ENCODE data around the gene DYRK1A. TPM values are rescaled to one million over a fixed set of nuclear protein-coding genes. Genes with fewer than 3 reads are reported as not detected.

The DYRK1A gene
- total RNA-seq, 2 experiments from 2014 or later = 58.4 to 65.1 TPM

DNA sequence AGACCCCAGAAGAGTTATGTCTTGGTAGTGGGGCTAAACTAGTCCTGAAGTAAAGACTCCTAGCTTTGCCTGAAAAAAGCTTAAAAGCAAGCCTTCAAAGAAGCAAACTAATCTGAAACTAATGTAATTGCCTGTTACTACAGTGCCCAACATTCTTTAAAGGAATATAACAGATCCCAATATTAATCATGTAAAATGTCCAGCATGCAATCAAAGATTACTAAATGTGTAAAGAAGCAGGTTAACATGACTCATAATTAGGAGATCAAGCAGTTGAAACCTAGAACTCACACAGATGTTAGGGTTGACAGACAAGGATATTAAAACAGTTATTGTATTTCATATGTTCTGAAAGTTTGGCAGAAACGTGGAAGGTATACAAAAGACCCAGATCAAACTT, 17.8 kb downstream of the DYRK1A start:
- Histone ChIP-seq H3K4me3 (ENCODE audit: low read depth, low read length, poor library complexity, severe bottlenecking) (no peak overlapping the region), H3K9me2 (ENCODE audit: insufficient read depth, low read length) (no peaks in the 10 kb centered on the region), H3K79me2 (ENCODE audit: insufficient read depth, low read depth, low read length) (peaks cover 100% of the 10 kb centered on the region), H2AFZ (ENCODE audit: low read length) (no peak overlapping the region), H4K20me1 (ENCODE audit: insufficient read depth, low read length) (peaks cover 80% of the 10 kb centered on the region), H3K27ac (ENCODE audit: low read depth, low read length, poor library complexity, severe bottlenecking) (no peak overlapping the region), H3K4me2 (ENCODE audit: low read length) (no peak overlapping the region), H3K4me1 (ENCODE audit: insufficient read depth, low read length, poor library complexity, severe bottlenecking) (peaks cover 26% of the 10 kb centered on the region), H3K36me3 (ENCODE audit: insufficient read depth, low read length) (peaks cover 29% of the 10 kb centered on the region), H3K9me3 (ENCODE audit: low read length) (no peaks in the 10 kb centered on the region)
- intact Hi-C loops (cut with micrococcal nuclease; ENCODE audit: unreplicated experiment) = no loop called here
- no peak for TF ChIP-seq CTCF (conservative IDR thresholded peaks at IDR 0.05; ENCODE audit: low read length)
- no peak for TF ChIP-seq EZH2phosphoT487 (IDR thresholded peaks at IDR 0.05; ENCODE audit: borderline replicate concordance, low read depth, low read length)
- no TSS peak for BruUV-seq (replicated peaks)
- ChIA-PET POLR2A (interaction anchor here (0.7 to 1.7 kb wide), 3 partner anchors 10 to 50 kb away, joined by 3 to 4 read pairs (median 3); no protein-coding TSS in a partner anchor), CTCF (ENCODE audit: unreplicated experiment) (no interaction called here)
- no peak for DNase-seq (ENCODE audit: low spot score)

GRCh38 chr21:37385179-37385765, 18.7 kb downstream of the DYRK1A start:
- DNase-seq (ENCODE audit: low spot score) = no peak
- no peaks in the 10 kb centered on the region for H3K9me3 ChIP-seq (ENCODE audit: low read length)
- no peak for TF ChIP-seq CTCF (conservative IDR thresholded peaks at IDR 0.05; ENCODE audit: low read length)
- no peak overlapping the region for H3K4me2 ChIP-seq (ENCODE audit: low read length)
- no peak overlapping the region for H3K27ac ChIP-seq (ENCODE audit: low read depth, low read length, poor library complexity, severe bottlenecking)
- no TSS peak for BruUV-seq (replicated peaks)
- no peak overlapping the region for H2AFZ ChIP-seq (ENCODE audit: low read length)
- ChIA-PET CTCF (ENCODE audit: unreplicated experiment) (no interaction called here), POLR2A (interaction anchor here (0.8 to 1.7 kb wide), 5 partner anchors 9 to 19 kb away, joined by 3 to 8 read pairs (median 3); no protein-coding TSS in a partner anchor)
- no peak overlapping the region for H3K4me3 ChIP-seq (ENCODE audit: low read depth, low read length, poor library complexity, severe bottlenecking)
- H3K79me2 ChIP-seq (ENCODE audit: insufficient read depth, low read depth, low read length) = peaks cover 100% of the 10 kb centered on the region
- H3K4me1 ChIP-seq (ENCODE audit: insufficient read depth, low read length, poor library complexity, severe bottlenecking) = peaks cover 19% of the 10 kb centered on the region
- peaks cover 31% of the 10 kb centered on the region for H3K36me3 ChIP-seq (ENCODE audit: insufficient read depth, low read length)
- H4K20me1 ChIP-seq (ENCODE audit: insufficient read depth, low read length) = peaks cover 74% of the 10 kb centered on the region
- no peaks in the 10 kb centered on the region for H3K9me2 ChIP-seq (ENCODE audit: insufficient read depth, low read length)
- intact Hi-C loops (cut with micrococcal nuclease; ENCODE audit: unreplicated experiment) = no loop called here

DNA sequence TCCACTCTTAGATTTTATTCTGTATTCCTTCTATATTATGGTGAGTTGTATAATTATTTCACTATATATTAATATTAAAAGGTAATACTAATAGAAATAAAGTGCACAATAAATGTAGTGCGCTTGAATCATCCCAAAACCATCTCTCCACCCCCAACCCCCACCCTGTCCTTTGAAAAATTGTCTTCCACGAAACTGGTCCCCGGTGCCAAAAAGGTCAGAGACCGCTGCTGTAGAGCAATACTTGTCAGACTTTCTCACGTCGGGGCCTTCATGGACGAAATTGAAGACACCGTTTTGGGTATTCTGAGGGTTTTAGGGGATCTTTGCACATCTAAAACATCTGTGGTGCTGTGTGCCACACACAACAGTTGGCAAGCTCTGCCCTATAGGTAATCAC, 19.6 kb downstream of the DYRK1A start:
- Histone ChIP-seq H3K9me3 (ENCODE audit: low read length) (no peaks in the 10 kb centered on the region), H3K9me2 (ENCODE audit: insufficient read depth, low read length) (no peaks in the 10 kb centered on the region), H3K36me3 (ENCODE audit: insufficient read depth, low read length) (peaks cover 30% of the 10 kb centered on the region), H3K4me1 (ENCODE audit: insufficient read depth, low read length, poor library complexity, severe bottlenecking) (peaks cover 19% of the 10 kb centered on the region), H2AFZ (ENCODE audit: low read length) (no peak overlapping the region), H3K79me2 (ENCODE audit: insufficient read depth, low read depth, low read length) (peaks cover 100% of the 10 kb centered on the region), H3K27ac (ENCODE audit: low read depth, low read length, poor library complexity, severe bottlenecking) (no peak overlapping the region), H3K4me2 (ENCODE audit: low read length) (no peak overlapping the region), H4K20me1 (ENCODE audit: insufficient read depth, low read length) (peaks cover 74% of the 10 kb centered on the region), H3K4me3 (ENCODE audit: low read depth, low read length, poor library complexity, severe bottlenecking) (no peak overlapping the region)
- ChIA-PET POLR2A (interaction anchor here (0.5 to 1.2 kb wide), 3 partner anchors 11 to 407 kb away, joined by 3 read pairs; no protein-coding TSS in a partner anchor), CTCF (ENCODE audit: unreplicated experiment) (no interaction called here)
- intact Hi-C loops (cut with micrococcal nuclease; ENCODE audit: unreplicated experiment) = no loop called here
- BruUV-seq (replicated peaks) = no TSS peak
- DNase-seq (ENCODE audit: low spot score) = no peak
- TF ChIP-seq EZH2phosphoT487 (IDR thresholded peaks at IDR 0.05; ENCODE audit: borderline replicate concordance, low read depth, low read length) (no peak), CTCF (conservative IDR thresholded peaks at IDR 0.05; ENCODE audit: low read length) (no peak)
